Cardiac muscle cell (in vitro differentiated cells and primary cell): ENCODE measurements around the gene LGR6. TPM values are rescaled to one million over a fixed set of nuclear protein-coding genes. Genes with fewer than 3 reads are reported as not detected.

ENCODE experiments used
- DNase-seq, 2 donors: peaks; one replicate each; pipeline versions ENCODE4 v3.0.0 to v3.0.0-alpha.2; 2010 to 2017; ENCODE audit warnings: low read depth in 1 of 2, low spot score in 1 of 2
- H3K27ac ChIP-seq: fragments of 200-600 bp; sonication (generic); 2 replicates; pipeline ENCODE4 v1.5.1; 2016
- H3K27me3 ChIP-seq: fragments of 200-600 bp; sonication (generic); 2 replicates; pipeline ENCODE4 v1.6.0; 2016; ENCODE audit warnings: control low read depth
- H3K36me3 ChIP-seq: fragments of 200-600 bp; sonication (generic); 2 replicates; pipeline ENCODE4 v1.5.1; 2016; ENCODE audit warnings: control low read depth
- H3K4me1 ChIP-seq: fragments of 200-600 bp; sonication (generic); 2 replicates; pipeline ENCODE4 v1.8.1; 2017; ENCODE audit warnings: low read depth, mild to moderate bottlenecking, mixed run types
- H3K4me3 ChIP-seq: fragments of 200-600 bp; sonication (generic); 2 replicates; pipeline ENCODE4 v1.5.1; 2016; ENCODE audit warnings: mild to moderate bottlenecking
- H3K9me3 ChIP-seq: fragments of 200-600 bp; sonication (generic); 2 replicates; pipeline ENCODE4 v1.5.1; 2017; ENCODE audit warnings: low read depth, mild to moderate bottlenecking, control low read depth
- polyA plus RNA-seq: library from polyadenylated mRNA; unstranded; fragments of >200 nt; fragmentation: Nextera tagmentation; extraction: Ambion mirVana; gene quantifications from 2 replicates; pipeline ENCODE4 v1.2.1, GENCODE V29; 2016
- total RNA-seq: library from RNA; depleted of rRNA; stranded (reverse); fragments of >200 nt; gene quantifications from 2 replicates; pipeline ENCODE4 v1.2.3, GENCODE V29; 2016
- TF ChIP-seq, protein P1 (sequence below): IDR thresholded peaks from 2 replicates; pipeline ENCODE4 v1.5.1; 2012; ENCODE audit warnings: low read depth, mild to moderate bottlenecking, low read length

LGR6 gene
- total and polyA plus RNA-seq, 2 experiments from 2014 or later: 0.16 TPM; not detected in 1

DNA sequence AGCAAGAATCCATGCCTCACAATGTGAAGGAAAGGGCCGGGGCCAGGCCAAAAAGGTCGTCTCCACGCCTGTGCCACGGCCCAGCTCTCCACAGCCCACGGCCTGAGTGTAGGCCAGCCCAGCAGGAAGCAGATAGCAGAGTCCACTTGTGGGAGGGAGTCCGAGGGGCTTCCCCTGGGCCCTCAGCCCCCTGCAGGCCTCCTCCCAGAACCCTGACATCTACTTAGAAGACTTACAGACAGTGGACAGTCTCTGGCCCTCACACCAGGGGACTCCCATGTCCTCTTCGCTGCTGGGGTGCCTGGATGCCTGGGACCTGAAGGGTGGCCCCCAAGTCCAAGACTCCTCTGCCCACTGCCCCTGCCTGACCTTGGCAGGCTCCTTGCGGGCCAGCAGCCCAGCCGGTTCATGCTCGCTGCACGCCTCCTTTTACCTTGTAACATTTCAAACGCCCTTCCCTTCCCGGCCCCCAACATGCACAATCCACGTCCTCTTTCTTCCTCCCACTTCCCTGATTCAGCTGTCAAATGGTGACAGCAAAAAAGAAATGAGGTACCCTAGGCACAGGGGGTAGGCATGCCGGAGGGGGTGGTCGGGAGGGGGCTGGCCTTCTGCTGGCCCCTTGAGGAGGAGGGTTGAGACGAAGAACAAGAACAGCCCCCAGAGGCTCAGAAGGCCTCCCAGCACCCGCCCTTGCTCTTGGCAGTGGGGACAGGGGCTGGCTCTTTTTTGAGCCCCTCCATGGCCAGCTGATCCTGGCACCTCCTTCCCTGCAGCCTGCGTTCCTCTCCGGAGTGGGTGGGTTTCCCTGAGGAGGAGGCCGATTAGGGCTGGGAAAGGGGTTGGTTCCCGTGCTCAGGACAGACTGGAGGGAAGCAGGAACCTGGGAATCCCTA is 32.2 kb upstream of the LGR6 start:
- peaks cover 11% of the 10 kb centered on the region for H3K4me1 ChIP-seq
- no peak overlapping the region for H3K4me3 ChIP-seq
- no peak for DNase-seq
- no peaks in the 10 kb centered on the region for H3K27me3 ChIP-seq
- no peaks in the 10 kb centered on the region for H3K9me3 ChIP-seq
- H3K36me3 ChIP-seq: no peaks in the 10 kb centered on the region
- H3K27ac ChIP-seq: no peak overlapping the region
- TF ChIP-seq, protein P1, sequence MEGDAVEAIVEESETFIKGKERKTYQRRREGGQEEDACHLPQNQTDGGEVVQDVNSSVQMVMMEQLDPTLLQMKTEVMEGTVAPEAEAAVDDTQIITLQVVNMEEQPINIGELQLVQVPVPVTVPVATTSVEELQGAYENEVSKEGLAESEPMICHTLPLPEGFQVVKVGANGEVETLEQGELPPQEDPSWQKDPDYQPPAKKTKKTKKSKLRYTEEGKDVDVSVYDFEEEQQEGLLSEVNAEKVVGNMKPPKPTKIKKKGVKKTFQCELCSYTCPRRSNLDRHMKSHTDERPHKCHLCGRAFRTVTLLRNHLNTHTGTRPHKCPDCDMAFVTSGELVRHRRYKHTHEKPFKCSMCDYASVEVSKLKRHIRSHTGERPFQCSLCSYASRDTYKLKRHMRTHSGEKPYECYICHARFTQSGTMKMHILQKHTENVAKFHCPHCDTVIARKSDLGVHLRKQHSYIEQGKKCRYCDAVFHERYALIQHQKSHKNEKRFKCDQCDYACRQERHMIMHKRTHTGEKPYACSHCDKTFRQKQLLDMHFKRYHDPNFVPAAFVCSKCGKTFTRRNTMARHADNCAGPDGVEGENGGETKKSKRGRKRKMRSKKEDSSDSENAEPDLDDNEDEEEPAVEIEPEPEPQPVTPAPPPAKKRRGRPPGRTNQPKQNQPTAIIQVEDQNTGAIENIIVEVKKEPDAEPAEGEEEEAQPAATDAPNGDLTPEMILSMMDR: no peak

DNA sequence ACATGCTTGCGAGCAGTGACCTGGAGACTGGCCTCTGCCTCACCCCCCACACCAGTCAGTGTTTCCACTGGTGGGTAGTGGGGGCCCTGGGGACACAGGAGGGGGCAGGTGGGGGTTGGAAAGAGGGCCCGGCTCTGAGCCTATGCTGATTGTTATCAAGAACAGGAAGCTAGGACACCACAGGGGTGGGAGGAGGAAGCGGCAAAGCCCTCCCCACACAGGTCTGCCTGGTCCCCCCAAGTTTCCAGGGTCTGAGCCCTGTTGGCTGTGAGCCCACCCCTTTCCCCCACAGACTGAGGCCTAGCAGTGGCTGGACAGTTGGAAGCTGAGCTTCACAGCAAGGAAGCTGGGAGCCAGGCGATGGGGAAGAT is 31.6 kb upstream of the LGR6 start:
- no peaks in the 10 kb centered on the region for H3K27me3 ChIP-seq
- TF ChIP-seq, protein P1: no peak
- peaks cover 12% of the 10 kb centered on the region for H3K4me1 ChIP-seq
- no peak overlapping the region for H3K4me3 ChIP-seq
- H3K9me3 ChIP-seq: no peaks in the 10 kb centered on the region
- DNase-seq: no peak
- H3K36me3 ChIP-seq: no peaks in the 10 kb centered on the region
- no peak overlapping the region for H3K27ac ChIP-seq

DNA sequence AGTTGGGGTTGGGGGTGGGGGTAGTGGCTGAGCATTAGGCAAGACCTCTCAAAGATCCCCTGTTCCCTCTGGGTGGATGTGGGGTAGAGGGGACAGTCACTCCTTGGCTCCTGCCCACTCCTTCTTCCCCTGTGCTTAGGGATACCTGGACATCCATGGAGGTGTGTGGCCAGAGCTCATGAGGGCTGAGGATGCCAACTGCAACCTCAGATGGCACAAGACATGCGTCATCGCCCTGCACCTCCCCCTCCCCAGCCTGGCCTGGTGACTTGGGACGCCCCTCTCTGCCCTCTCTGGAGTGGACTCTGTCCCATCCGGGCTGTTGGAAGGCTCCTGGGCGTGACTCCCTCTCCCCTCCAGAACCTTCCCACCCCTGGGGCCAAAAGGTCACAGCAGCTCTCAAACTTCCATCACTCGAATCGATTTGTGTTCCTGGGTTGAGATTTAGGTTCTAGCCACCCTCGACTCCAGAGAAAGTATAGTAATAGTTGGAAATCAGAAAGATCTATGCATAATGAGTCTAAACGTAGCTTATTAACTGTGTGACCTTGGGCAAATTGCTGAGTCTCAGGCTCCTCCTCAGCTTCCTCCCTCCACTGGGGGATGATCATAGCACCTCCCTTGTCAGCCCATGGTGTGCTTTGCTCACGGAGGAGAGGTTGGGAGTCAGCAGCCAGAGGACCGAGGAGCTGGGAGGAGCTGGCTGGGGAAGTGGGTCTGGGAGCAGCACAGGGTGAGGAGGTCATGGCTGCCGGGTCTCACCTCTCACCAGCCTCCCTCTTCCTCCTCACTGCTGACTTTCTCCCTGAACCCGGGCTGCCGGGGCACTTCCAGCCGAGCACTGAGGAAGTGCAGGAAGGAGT is 30.9 kb upstream of the LGR6 start:
- H3K9me3 ChIP-seq: no peaks in the 10 kb centered on the region
- peaks cover 16% of the 10 kb centered on the region for H3K4me1 ChIP-seq
- no peak overlapping the region for H3K27ac ChIP-seq
- H3K36me3 ChIP-seq: no peaks in the 10 kb centered on the region
- H3K27me3 ChIP-seq: no peaks in the 10 kb centered on the region
- DNase-seq: no peak
- TF ChIP-seq, protein P1: no peak
- H3K4me3 ChIP-seq: no peak overlapping the region

DNA sequence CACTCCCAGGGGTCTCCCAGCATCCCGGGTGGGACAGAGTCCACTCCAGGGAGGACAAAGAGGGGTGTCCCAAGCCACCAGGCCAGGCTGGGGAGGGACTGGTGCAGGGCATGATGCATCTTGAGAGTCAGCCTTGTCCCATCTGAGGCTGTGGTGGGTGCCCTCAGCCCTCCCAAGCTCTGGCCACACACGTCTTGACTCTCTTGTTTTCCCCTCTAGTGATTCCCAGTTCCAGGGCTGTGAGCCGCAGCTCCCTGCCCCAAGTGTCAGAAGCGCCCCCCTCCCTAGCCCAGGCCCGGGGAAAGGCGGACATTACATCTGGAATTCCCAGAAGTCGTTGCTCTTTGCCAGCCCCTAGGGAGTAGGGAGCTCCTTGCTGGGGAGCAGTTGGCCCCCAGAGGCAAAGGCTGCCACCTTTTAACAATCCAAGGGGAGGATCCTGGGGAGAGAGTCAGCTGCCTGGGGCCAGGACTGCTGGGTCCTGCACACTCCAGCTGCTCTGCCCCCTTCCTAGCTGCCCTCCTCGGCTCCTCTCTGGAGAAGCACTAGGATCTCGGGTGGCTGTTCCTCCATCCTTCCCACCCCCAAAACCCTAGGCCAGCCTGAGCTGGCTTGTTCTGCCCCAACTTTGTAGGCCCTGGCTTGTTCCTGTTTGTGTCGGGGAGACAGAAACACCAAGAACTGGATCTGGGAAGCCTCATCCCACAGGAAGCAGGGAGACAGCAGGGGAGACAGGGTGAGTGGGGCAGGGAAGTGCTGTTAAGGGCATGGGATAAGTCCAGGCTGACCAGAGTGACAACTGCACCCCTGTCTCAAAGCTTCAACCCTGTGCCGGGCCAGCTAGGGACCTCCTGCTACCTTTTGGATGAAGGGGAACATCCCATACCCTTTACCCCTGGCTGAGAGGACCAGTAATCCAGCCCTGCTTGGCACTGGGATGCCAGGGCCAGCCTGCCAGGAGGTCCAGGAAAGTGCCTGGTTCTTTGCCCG is 30.0 kb upstream of the LGR6 start:
- TF ChIP-seq, protein P1: no peak
- Histone ChIP-seq H3K9me3 (no peaks in the 10 kb centered on the region), H3K36me3 (no peaks in the 10 kb centered on the region), H3K4me3 (no peak overlapping the region), H3K27me3 (no peaks in the 10 kb centered on the region), H3K4me1 (peaks cover 18% of the 10 kb centered on the region), H3K27ac (no peak overlapping the region)
- DNase-seq: no peak
